A549 treated with DMSO at 1 μM for 4 hours (cell line): ENCODE data around the gene SCCPDH. TPM values are rescaled to one million over a fixed set of nuclear protein-coding genes. Genes with fewer than 3 reads are reported as not detected.

Source experiments
- total RNA-seq: library from RNA; stranded (reverse); fragments of 200-300 nt; extraction: Qiagen RNA extraction; gene quantifications from 5 replicates; pipeline ENCODE4 v1.2.3, GENCODE V29; 2022; ENCODE audit warnings: low read depth

SCCPDH gene
- 44.2 to 51.5 TPM (median 48.7 TPM) in 5 replicates for total RNA-seq

GRCh38 chr1:246724016-246724730 lies at the start of gene SCCPDH:
Gene SCCPDH, plus strand, starts transcription at chr1:246724409. Its CDS starts 14 bp downstream, at chr1:246724423.

Other genes starting within 250 kb of the SCCPDH start
- 12.7 to 15.2 TPM (median 14.5 TPM) in 5 replicates for gene SMYD3, start 217.1 kb upstream of the SCCPDH start, total RNA-seq
- gene TFB2M, start 158.1 kb upstream of the SCCPDH start, total RNA-seq: 36.5 to 44.9 TPM (median 44.5 TPM) in 5 replicates
- 7.8 to 10.7 TPM (median 9.4 TPM) in 5 replicates for gene CNST, start 158.0 kb upstream of the SCCPDH start, total RNA-seq
- 27.0 to 35.5 TPM (median 34.7 TPM) in 5 replicates for gene AHCTF1, start 207.5 kb downstream of the SCCPDH start, total RNA-seq